ENCODE measurements around the gene NAB2. TPM values are rescaled to one million over a fixed set of nuclear protein-coding genes. Genes with fewer than 3 reads are reported as not detected.
A peak's percentile ranks its signal among the peaks of the same experiment; 100 is the strongest.
"Not testable (repeated sequence)": the region's sequence is repeated elsewhere in the genome, so short reads cannot be mapped to it uniquely, and the experiment has no call there.

NAB2 gene
- total RNA-seq, 1 donor from 2014 or later, result 14.0 TPM

- DNase-seq (ENCODE audit: low spot score), result peak; percentile 52
- no peaks in the 10 kb centered on the region for H3K27me3 Mint-ChIP-seq (ENCODE audit: unreplicated experiment)
- TF ChIP-seq CTCF (IDR thresholded peaks at IDR 0.05; ENCODE audit: unreplicated experiment), result peak; percentile 86
- H3K4me1 Mint-ChIP-seq (ENCODE audit: unreplicated experiment), result peaks cover 3% of the 10 kb centered on the region
- no peaks in the 10 kb centered on the region for H3K9me3 Mint-ChIP-seq (ENCODE audit: unreplicated experiment)
- H3K36me3 Mint-ChIP-seq (ENCODE audit: low read depth, unreplicated experiment), result peaks cover 9% of the 10 kb centered on the region
- H3K4me3 Mint-ChIP-seq (ENCODE audit: unreplicated experiment), result no peak overlapping the region
- no peak overlapping the region for H3K27ac Mint-ChIP-seq (ENCODE audit: unreplicated experiment)
Measured at GRCh38 chr12:57069523-57069922, 19.4 kb upstream of the NAB2 start.

- Mint-ChIP-seq H3K4me3 (ENCODE audit: unreplicated experiment) (no peak overlapping the region), H3K36me3 (ENCODE audit: low read depth, unreplicated experiment) (peaks cover 6% of the 10 kb centered on the region), H3K27ac (ENCODE audit: unreplicated experiment) (no peak overlapping the region), H3K27me3 (ENCODE audit: unreplicated experiment) (no peaks in the 10 kb centered on the region), H3K4me1 (ENCODE audit: unreplicated experiment) (peaks cover 6% of the 10 kb centered on the region), H3K9me3 (ENCODE audit: unreplicated experiment) (no peaks in the 10 kb centered on the region)
- DNase-seq (ENCODE audit: low spot score), result no peak
- TF ChIP-seq CTCF (IDR thresholded peaks at IDR 0.05; ENCODE audit: unreplicated experiment), result no peak
Measured at GRCh38 chr12:57072661-57073060, 16.3 kb upstream of the NAB2 start.

GRCh38 chr12:57073566-57074450, 15.1 kb upstream of the NAB2 start:
- not testable (repeated sequence) for H3K36me3 Mint-ChIP-seq (ENCODE audit: low read depth, unreplicated experiment); H3K4me3 Mint-ChIP-seq (ENCODE audit: unreplicated experiment); DNase-seq (ENCODE audit: low spot score); H3K27ac Mint-ChIP-seq (ENCODE audit: unreplicated experiment); H3K27me3 Mint-ChIP-seq (ENCODE audit: unreplicated experiment); H3K9me3 Mint-ChIP-seq (ENCODE audit: unreplicated experiment); H3K4me1 Mint-ChIP-seq (ENCODE audit: unreplicated experiment)

- peak; percentile 88 for DNase-seq (ENCODE audit: low spot score)
- H3K9me3 Mint-ChIP-seq (ENCODE audit: unreplicated experiment), result no peaks in the 10 kb centered on the region
Measured at GRCh38 chr12:57078519-57079404, 10.2 kb upstream of the NAB2 start, which contains the start of gene NEMP1. Gene NEMP1, minus strand, starts transcription at chr12:57078791. Its CDS starts 46 bp downstream, at chr12:57078745.

More at GRCh38 chr12:57078519-57079404, 10.2 kb upstream of the NAB2 start, which contains the start of gene NEMP1:
- Mint-ChIP-seq H3K4me3 (ENCODE audit: unreplicated experiment) (peak within 1 kb of the TSS; percentile 96), H3K27me3 (ENCODE audit: unreplicated experiment) (peaks cover 1% of the 10 kb centered on the region), H3K36me3 (ENCODE audit: low read depth, unreplicated experiment) (no peaks in the 10 kb centered on the region), H3K27ac (ENCODE audit: unreplicated experiment) (peak within 1 kb of the TSS; percentile 98), H3K4me1 (ENCODE audit: unreplicated experiment) (peaks cover 7% of the 10 kb centered on the region)
- TF ChIP-seq CTCF (IDR thresholded peaks at IDR 0.05; ENCODE audit: unreplicated experiment), result no peak

All from endothelial cell (in vitro differentiated cells).